ENCODE measurements around the gene CASKIN1. TPM values are rescaled to one million over a fixed set of nuclear protein-coding genes. Genes with fewer than 3 reads are reported as not detected.

Gene CASKIN1
- total RNA-seq, 1 experiment from 2014 or later: 5.9 TPM

- POLR2A ChIA-PET: no interaction called here
- CTCF ChIA-PET: no interaction called here
- ATAC-seq (no peak), DNase-seq (ENCODE audit: low read depth, low spot score) (no peak)
- no peak for TF ChIP-seq ELF1 (IDR thresholded peaks at IDR 0.05; ENCODE audit: borderline replicate concordance, low read depth)
- Histone ChIP-seq H3K4me2 (ENCODE audit: low read length) (no peak overlapping the region), H3K79me2 (ENCODE audit: insufficient read depth, low read length) (peaks cover 57% of the 10 kb centered on the region), H4K20me1 (ENCODE audit: insufficient read depth) (no peaks in the 10 kb centered on the region), H3K27me3 (ENCODE audit: insufficient read depth, low read length) (no peaks in the 10 kb centered on the region), H3K4me1 (ENCODE audit: control insufficient read depth in 1 of 2, insufficient read depth in 2 of 2, low read length in 2 of 2) (peaks cover 0 to 17% of the 10 kb centered on the region in 2 experiments; a peak in 2 of 4 replicates), H3K9me2 (ENCODE audit: insufficient read depth) (no peaks in the 10 kb centered on the region), H2AFZ (ENCODE audit: low read depth, low read length, poor library complexity, severe bottlenecking) (no peak overlapping the region), H3K9me3 (ENCODE audit: control insufficient read depth in 1 of 2, insufficient read depth in 1 of 2, low read depth in 1 of 2, low read length in 2 of 2) (no peaks in the 10 kb centered on the region), H3K4me3 (replicated peaks in 1 of 2; ENCODE audit: low read depth in 1 of 2, low read length in 2 of 2) (no peak overlapping the region), H3K36me3 (ENCODE audit: control insufficient read depth in 1 of 2, insufficient read depth in 2 of 2, low read length in 2 of 2) (peaks cover 21 to 44% of the 10 kb centered on the region in 2 experiments; a peak in 3 of 4 replicates), H3K27ac (ENCODE audit: low read depth, low read length) (peak overlapping the region; percentile 25; the same call in 1 of the 2 replicates), H3K9ac (ENCODE audit: low read length) (no peak overlapping the region)
- no TSS peak for BruUV-seq (replicated peaks)
- intact Hi-C loops (cut with micrococcal nuclease): no loop called here
- RAD21 ChIA-PET (ENCODE audit: low non-redundant PET in 1 of 2, low total read pairs in 2 of 2, uncharacterized antibody in 2 of 2, unreplicated experiment in 2 of 2): no interaction called here
These were observed 47.4 kb upstream of the CASKIN1 start for GRCh38 chr16:2243781-2244180.

GRCh38 chr16:2243031-2243528 is 46.7 kb upstream of the CASKIN1 start:
- peaks cover 50% of the 10 kb centered on the region for H3K79me2 ChIP-seq (ENCODE audit: insufficient read depth, low read length)
- RAD21 ChIA-PET (ENCODE audit: low non-redundant PET in 1 of 2, low total read pairs in 2 of 2, uncharacterized antibody in 2 of 2, unreplicated experiment in 2 of 2): no interaction called here
- H3K36me3 ChIP-seq (ENCODE audit: control insufficient read depth in 1 of 2, insufficient read depth in 2 of 2, low read length in 2 of 2): peaks cover 21 to 44% of the 10 kb centered on the region in 2 experiments; a peak in 3 of 4 replicates
- CTCF ChIA-PET: no interaction called here
- no peak for DNase-seq (ENCODE audit: low read depth, low spot score)
- intact Hi-C loops (cut with micrococcal nuclease): no loop called here
- peaks cover 0 to 17% of the 10 kb centered on the region in 2 experiments; a peak in 2 of 4 replicates for H3K4me1 ChIP-seq (ENCODE audit: control insufficient read depth in 1 of 2, insufficient read depth in 2 of 2, low read length in 2 of 2)
- ATAC-seq: peak; percentile 35; the same call in 1 of the 2 replicates
- no peaks in the 10 kb centered on the region for H3K9me2 ChIP-seq (ENCODE audit: insufficient read depth)
- POLR2A ChIA-PET: no interaction called here
- H3K4me3 ChIP-seq (replicated peaks in 1 of 2; ENCODE audit: low read depth in 1 of 2, low read length in 2 of 2): no peak overlapping the region
- no TSS peak for BruUV-seq (replicated peaks)
- H3K9ac ChIP-seq (ENCODE audit: low read length): no peak overlapping the region
- no peak for TF ChIP-seq ZBTB33 (IDR thresholded peaks at IDR 0.05; ENCODE audit: extremely low read depth, insufficient replicate concordance, low read length)
- no peak for TF ChIP-seq SRF (IDR thresholded peaks at IDR 0.05; ENCODE audit: low read depth)
- peak in 2 of 3 experiments; percentile 21 to 31; a peak in 3 of 6 replicates for TF ChIP-seq CTCF (IDR thresholded peaks at IDR 0.05 in 2 of 3, conservative IDR thresholded peaks at IDR 0.05 in 1 of 3; ENCODE audit: borderline replicate concordance in 1 of 3, insufficient read depth in 1 of 3, low read depth in 2 of 3, low read length in 2 of 3)
- no peaks in the 10 kb centered on the region for H4K20me1 ChIP-seq (ENCODE audit: insufficient read depth)
- H3K27me3 ChIP-seq (ENCODE audit: insufficient read depth, low read length): no peaks in the 10 kb centered on the region
- no peak overlapping the region for H3K4me2 ChIP-seq (ENCODE audit: low read length)
- H2AFZ ChIP-seq (ENCODE audit: low read depth, low read length, poor library complexity, severe bottlenecking): no peak overlapping the region
- H3K27ac ChIP-seq (ENCODE audit: low read depth, low read length): no peak overlapping the region
- H3K9me3 ChIP-seq (ENCODE audit: control insufficient read depth in 1 of 2, insufficient read depth in 1 of 2, low read depth in 1 of 2, low read length in 2 of 2): no peaks in the 10 kb centered on the region
